ENCODE measurements around the gene MAMDC2.

MAMDC2 gene

GRCh38 chr9:70046274-70047070 is 2.8 kb downstream of the MAMDC2 start:
- DNase-seq (ENCODE audit: low read depth, low spot score): no peak
- POLR2A ChIA-PET: no interaction called here

GRCh38 chr9:70049236-70049635 is 5.6 kb downstream of the MAMDC2 start:
- ChIA-PET POLR2A (no interaction called here), CTCF (interaction anchor here (1.2 to 1.4 kb wide), 2 partner anchors 22 to 61 kb away, joined by 3 to 4 read pairs; no protein-coding TSS in a partner anchor)
- DNase-seq (ENCODE audit: low read depth, low spot score): no peak
- H3K4me3 ChIP-seq (ENCODE audit: low read depth, low read length): no peak overlapping the region
- TF ChIP-seq, protein P1, sequence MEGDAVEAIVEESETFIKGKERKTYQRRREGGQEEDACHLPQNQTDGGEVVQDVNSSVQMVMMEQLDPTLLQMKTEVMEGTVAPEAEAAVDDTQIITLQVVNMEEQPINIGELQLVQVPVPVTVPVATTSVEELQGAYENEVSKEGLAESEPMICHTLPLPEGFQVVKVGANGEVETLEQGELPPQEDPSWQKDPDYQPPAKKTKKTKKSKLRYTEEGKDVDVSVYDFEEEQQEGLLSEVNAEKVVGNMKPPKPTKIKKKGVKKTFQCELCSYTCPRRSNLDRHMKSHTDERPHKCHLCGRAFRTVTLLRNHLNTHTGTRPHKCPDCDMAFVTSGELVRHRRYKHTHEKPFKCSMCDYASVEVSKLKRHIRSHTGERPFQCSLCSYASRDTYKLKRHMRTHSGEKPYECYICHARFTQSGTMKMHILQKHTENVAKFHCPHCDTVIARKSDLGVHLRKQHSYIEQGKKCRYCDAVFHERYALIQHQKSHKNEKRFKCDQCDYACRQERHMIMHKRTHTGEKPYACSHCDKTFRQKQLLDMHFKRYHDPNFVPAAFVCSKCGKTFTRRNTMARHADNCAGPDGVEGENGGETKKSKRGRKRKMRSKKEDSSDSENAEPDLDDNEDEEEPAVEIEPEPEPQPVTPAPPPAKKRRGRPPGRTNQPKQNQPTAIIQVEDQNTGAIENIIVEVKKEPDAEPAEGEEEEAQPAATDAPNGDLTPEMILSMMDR (IDR thresholded peaks at IDR 0.05; ENCODE audit: insufficient read depth, low read length, missing control alignments): no peak

More at GRCh38 chr9:70046274-70047070, 2.8 kb downstream of the MAMDC2 start:
- no peak overlapping the region for H3K4me3 ChIP-seq (ENCODE audit: low read depth, low read length)
- CTCF ChIA-PET: interaction anchor here (1.2 kb wide), 1 partner anchor 65 kb away, joined by 3 read pairs; no protein-coding TSS in a partner anchor
- TF ChIP-seq, protein P1 (IDR thresholded peaks at IDR 0.05; ENCODE audit: insufficient read depth, low read length, missing control alignments): no peak

DNA sequence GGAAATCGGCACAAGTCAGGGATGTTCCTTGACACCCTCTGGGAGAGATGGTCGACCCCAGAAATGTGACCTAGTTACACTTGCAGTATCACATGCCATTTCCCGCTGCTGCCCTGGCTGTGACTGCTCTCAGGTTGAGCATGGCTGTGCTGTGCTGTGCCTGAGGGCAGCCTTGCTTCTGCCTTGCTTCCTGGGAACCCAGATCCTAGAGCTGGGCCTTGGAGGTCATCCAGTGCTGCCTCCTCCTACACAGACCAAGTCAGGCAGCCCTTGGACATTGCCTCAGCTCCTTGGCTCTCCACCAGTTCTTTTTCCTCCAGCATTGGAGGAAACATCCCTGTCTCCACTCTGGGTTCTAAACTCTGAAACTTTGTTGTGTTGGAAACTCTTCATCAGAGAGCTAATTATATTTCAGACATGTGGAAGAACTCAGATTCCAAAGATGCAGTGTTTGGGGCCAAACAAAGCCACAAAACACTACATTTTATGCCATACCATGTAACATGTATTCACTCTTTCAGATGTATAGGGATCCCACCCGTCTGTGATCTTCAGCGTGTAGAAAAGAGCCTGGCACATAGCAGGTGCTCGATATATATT is 6.1 kb downstream of the MAMDC2 start:
- no peak for DNase-seq (ENCODE audit: low read depth, low spot score)
- H3K4me3 ChIP-seq (ENCODE audit: low read depth, low read length): no peak overlapping the region
- TF ChIP-seq, protein P1 (IDR thresholded peaks at IDR 0.05; ENCODE audit: insufficient read depth, low read length, missing control alignments): no peak
- ChIA-PET POLR2A (no interaction called here), CTCF (interaction anchor here (1.2 to 1.4 kb wide), 2 partner anchors 23 to 60 kb away, joined by 3 to 4 read pairs; no protein-coding TSS in a partner anchor)

GRCh38 chr9:70052768-70053167 is 9.1 kb downstream of the MAMDC2 start:
- TF ChIP-seq, protein P1 (IDR thresholded peaks at IDR 0.05; ENCODE audit: insufficient read depth, low read length, missing control alignments): no peak
- no peak for DNase-seq (ENCODE audit: low read depth, low spot score)
- POLR2A ChIA-PET: no interaction called here
- CTCF ChIA-PET: interaction anchor here (4.8 kb wide), 1 partner anchor 61 kb away, joined by 21 read pairs; no protein-coding TSS in a partner anchor
- no peak overlapping the region for H3K4me3 ChIP-seq (ENCODE audit: low read depth, low read length)

DNA sequence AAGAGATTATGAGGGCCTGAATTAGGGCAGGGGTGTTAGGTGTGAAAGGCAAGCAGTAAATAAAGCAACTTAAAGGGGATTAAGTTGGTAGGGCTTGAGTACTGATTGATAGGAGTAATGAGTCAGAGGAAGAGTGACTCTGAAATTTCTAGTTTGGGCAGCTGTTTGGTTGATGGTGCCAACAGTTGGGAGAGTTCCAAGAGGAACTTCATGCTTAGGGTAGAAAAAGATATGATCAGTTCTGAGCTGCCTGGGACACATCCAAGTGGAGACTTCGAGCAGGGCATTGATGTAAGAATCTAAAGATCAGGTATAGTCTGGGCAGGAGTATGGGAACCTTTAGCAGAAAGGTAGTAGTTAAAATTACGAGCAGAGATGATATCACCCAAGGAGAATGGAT is 10.2 kb downstream of the MAMDC2 start:
- CTCF ChIA-PET: interaction anchor here (1.1 to 4.8 kb wide), 2 partner anchors 11 to 60 kb away, joined by 4 to 21 read pairs; no protein-coding TSS in a partner anchor
- no peak overlapping the region for H3K4me3 ChIP-seq (ENCODE audit: low read depth, low read length)
- POLR2A ChIA-PET: no interaction called here
- TF ChIP-seq, protein P1 (IDR thresholded peaks at IDR 0.05; ENCODE audit: insufficient read depth, low read length, missing control alignments): no peak
- DNase-seq (ENCODE audit: low read depth, low spot score): no peak

GRCh38 chr9:70054521-70054920 is 10.9 kb downstream of the MAMDC2 start:
- POLR2A ChIA-PET: no interaction called here
- no peak overlapping the region for H3K4me3 ChIP-seq (ENCODE audit: low read depth, low read length)
- CTCF ChIA-PET: interaction anchor here (1.1 to 4.8 kb wide), 5 partner anchors 10 to 59 kb away, joined by 3 to 21 read pairs (median 4); no protein-coding TSS in a partner anchor
- TF ChIP-seq, protein P1 (IDR thresholded peaks at IDR 0.05; ENCODE audit: insufficient read depth, low read length, missing control alignments): no peak
- no peak for DNase-seq (ENCODE audit: low read depth, low spot score)

Measured in AG04449 (cell line).